PC-3 (cell line): ENCODE results near the gene TRAPPC2. TPM values are rescaled to one million over a fixed set of nuclear protein-coding genes. Genes with fewer than 3 reads are reported as not detected.
"Not testable (repeated sequence)": the region's sequence is repeated elsewhere in the genome, so short reads cannot be mapped to it uniquely, and the experiment has no call there.

Experiments used
- ATAC-seq: fragments of 200-7000 bp; cut with Tn5 transposase; 2 replicates; pipeline ENCODE4 v1.9.1; 2020; ENCODE audit warnings: mild to moderate bottlenecking, moderate library complexity
- BruUV-seq: library from RNA; stranded (reverse); fragments of 400-500 nt; replicated peaks from 2 replicates; lab custom pipeline; 2021; lab: Mats Ljungman, UMichigan
- CTCF ChIA-PET: fragments of 300-600 bp; sonication (Branson Sonifier 250); formaldehyde crosslinking; loops from one replicate; lab custom pipeline; 2022; ENCODE audit warnings: antibody characterized with exemption; lab: Charles Lee
- POLR2A ChIA-PET: fragments of 300-600 bp; sonication (Branson Sonifier 250); formaldehyde crosslinking; loops from one replicate; lab custom pipeline; 2022; ENCODE audit warnings: antibody characterized with exemption; ENCODE audit not compliant: unreplicated experiment; lab: Charles Lee
- DNase-seq: peaks from one replicate; pipeline ENCODE4 v3.0.0-alpha.2; 2015
- H2AFZ ChIP-seq: fragments of 300-600 bp; sonication (generic); 2 replicates; pipeline ENCODE4 v1.6.0; 2016; ENCODE audit warnings: antibody characterized with exemption, low read length
- H3F3A ChIP-seq: fragments of 300-600 bp; sonication (generic); one replicate; pipeline ENCODE4 v1.6.0; 2017; ENCODE audit warnings: antibody characterized with exemption, low read length, control low read depth, mild to moderate bottlenecking; ENCODE audit not compliant: unreplicated experiment
- H3K27ac ChIP-seq: fragments of 300-600 bp; sonication (generic); 2 replicates; pipeline ENCODE4 v1.5.1; 2016; ENCODE audit warnings: mild to moderate bottlenecking, low read length
- H3K27me3 ChIP-seq: fragments of 300-600 bp; sonication (generic); 2 replicates; pipeline ENCODE4 v1.6.1; 2016; ENCODE audit warnings: low read length, mixed read lengths
- H3K36me3 ChIP-seq: fragments of 300-600 bp; sonication (generic); 2 replicates; pipeline ENCODE4 v1.6.1; 2016; ENCODE audit warnings: low read depth, mixed run types, low read length, mixed read lengths
- H3K4me1 ChIP-seq: fragments of 300-600 bp; sonication (generic); 2 replicates; pipeline ENCODE4 v1.5.1; 2016; ENCODE audit warnings: low read length; ENCODE audit not compliant: insufficient read depth
- H3K4me2 ChIP-seq: fragments of 300-600 bp; sonication (generic); 2 replicates; pipeline ENCODE4 v1.6.0; 2016; ENCODE audit warnings: low read length
- H3K4me3 ChIP-seq: fragments of 300-600 bp; sonication (generic); 2 replicates; pipeline ENCODE4 v1.5.1; 2016; ENCODE audit warnings: mild to moderate bottlenecking, low read length, mixed read lengths
- H3K79me2 ChIP-seq: fragments of 300-600 bp; sonication (generic); 2 replicates; pipeline ENCODE4 v1.6.1; 2017; ENCODE audit warnings: low read length, mixed read lengths
- H3K9ac ChIP-seq: fragments of 300-600 bp; sonication (generic); 2 replicates; pipeline ENCODE4 v1.6.0; 2016; ENCODE audit warnings: mild to moderate bottlenecking, low read length
- H3K9me2 ChIP-seq: fragments of 300-600 bp; sonication (generic); replicated peaks from 2 replicates; pipeline ENCODE4 v1.6.1; 2016; ENCODE audit warnings: mixed run types, low read length, mixed read lengths
- H3K9me3 ChIP-seq: fragments of 300-600 bp; sonication (generic); 2 replicates; pipeline ENCODE4 v1.6.1; 2016; ENCODE audit warnings: low read length, mixed read lengths
- H4K20me1 ChIP-seq: fragments of 300-600 bp; sonication (generic); 2 replicates; pipeline ENCODE4 v1.6.1; 2016; ENCODE audit warnings: low read length, mixed read lengths
- EZH2 ChIP-seq: fragments of 300-600 bp; sonication (generic); IDR thresholded peaks from one replicate; pipeline ENCODE4 v1.6.1; 2017; ENCODE audit warnings: antibody characterized with exemption, mild to moderate bottlenecking, low read length; ENCODE audit not compliant: unreplicated experiment
- EZH2phosphoT487 ChIP-seq: fragments of 300-600 bp; sonication (generic); IDR thresholded peaks from 2 replicates; pipeline ENCODE4 v1.6.1; 2018; ENCODE audit warnings: mild to moderate bottlenecking, antibody characterized with exemption, low read length, borderline replicate concordance
- intact Hi-C: fragments of 100-400 bp; cut with micrococcal nuclease; formaldehyde crosslinking; loops from 2 replicates; pipeline ENCODE4 v1.9.0; 2023
- total RNA-seq: library from RNA; depleted of rRNA; stranded (reverse); fragments of >200 nt; gene quantifications from 2 replicates; pipeline ENCODE4 v1.2.3, GENCODE V29; 2014
- TF ChIP-seq, protein P1 (sequence below): fragments of 300-600 bp; sonication (generic); conservative IDR thresholded peaks from 2 replicates; pipeline ENCODE4 v1.5.1; 2017; ENCODE audit warnings: antibody characterized with exemption, low read depth, mild to moderate bottlenecking, low read length

TRAPPC2 gene
- total RNA-seq, 1 experiment from 2014 or later, result 7.9 TPM

DNA sequence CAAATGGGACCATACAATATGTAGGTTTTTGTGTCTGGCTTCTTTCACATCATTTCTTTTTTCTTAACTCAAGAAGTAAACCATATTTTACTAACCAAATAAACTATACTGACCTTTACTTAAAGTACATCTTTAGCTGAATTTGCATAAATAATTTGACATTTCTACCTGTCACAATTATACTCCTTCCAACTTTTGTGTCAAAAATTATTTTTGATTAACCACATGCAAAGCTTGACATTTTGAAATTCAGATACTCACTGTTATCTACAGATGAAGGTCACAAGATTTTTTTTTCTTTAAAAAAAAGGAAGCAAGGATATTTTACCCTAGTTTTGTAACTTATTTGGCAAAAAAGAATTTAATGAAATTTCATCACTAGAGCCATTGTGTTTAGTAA is 57.5 kb downstream of the TRAPPC2 start:
- BruUV-seq, result no TSS peak
- Histone ChIP-seq H3K9me3 (no peaks in the 10 kb centered on the region), H3K4me1 (no peaks in the 10 kb centered on the region), H4K20me1 (no peaks in the 10 kb centered on the region), H3K9ac (no peak overlapping the region), H3K79me2 (no peaks in the 10 kb centered on the region), H3K27ac (no peak overlapping the region), H3K9me2 (no peaks in the 10 kb centered on the region), H3K36me3 (no peaks in the 10 kb centered on the region), H3K27me3 (no peaks in the 10 kb centered on the region), H3K4me2 (no peak overlapping the region), H2AFZ (no peak overlapping the region), H3F3A (no peaks in the 10 kb centered on the region), H3K4me3 (no peak overlapping the region)
- intact Hi-C loops, result no loop called here
- DNase-seq (no peak), ATAC-seq (no peak)
- ChIA-PET POLR2A (no interaction called here), CTCF (no interaction called here)
- TF ChIP-seq EZH2, result no peak
- no peak for TF ChIP-seq EZH2phosphoT487
- TF ChIP-seq, protein P1, sequence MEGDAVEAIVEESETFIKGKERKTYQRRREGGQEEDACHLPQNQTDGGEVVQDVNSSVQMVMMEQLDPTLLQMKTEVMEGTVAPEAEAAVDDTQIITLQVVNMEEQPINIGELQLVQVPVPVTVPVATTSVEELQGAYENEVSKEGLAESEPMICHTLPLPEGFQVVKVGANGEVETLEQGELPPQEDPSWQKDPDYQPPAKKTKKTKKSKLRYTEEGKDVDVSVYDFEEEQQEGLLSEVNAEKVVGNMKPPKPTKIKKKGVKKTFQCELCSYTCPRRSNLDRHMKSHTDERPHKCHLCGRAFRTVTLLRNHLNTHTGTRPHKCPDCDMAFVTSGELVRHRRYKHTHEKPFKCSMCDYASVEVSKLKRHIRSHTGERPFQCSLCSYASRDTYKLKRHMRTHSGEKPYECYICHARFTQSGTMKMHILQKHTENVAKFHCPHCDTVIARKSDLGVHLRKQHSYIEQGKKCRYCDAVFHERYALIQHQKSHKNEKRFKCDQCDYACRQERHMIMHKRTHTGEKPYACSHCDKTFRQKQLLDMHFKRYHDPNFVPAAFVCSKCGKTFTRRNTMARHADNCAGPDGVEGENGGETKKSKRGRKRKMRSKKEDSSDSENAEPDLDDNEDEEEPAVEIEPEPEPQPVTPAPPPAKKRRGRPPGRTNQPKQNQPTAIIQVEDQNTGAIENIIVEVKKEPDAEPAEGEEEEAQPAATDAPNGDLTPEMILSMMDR, result no peak

DNA sequence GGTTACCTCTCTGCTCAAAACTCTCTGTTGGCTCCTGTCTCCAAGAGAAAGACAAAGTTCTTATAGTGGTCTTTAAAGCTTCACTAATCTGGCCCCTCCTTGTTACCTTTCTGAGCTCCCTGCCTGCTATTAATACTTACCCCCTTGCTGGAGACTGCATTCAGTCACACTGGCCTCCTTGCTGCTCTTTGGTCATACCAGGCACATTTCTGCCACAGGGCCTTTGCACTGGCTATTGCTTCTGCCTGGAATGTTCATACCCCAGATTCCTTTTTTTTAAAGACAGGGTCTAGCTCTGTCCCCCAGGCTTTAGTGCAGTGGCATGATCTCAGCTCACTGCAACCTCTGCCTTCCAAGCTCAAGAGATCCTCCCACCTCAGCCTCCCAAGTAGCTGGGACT is 61.4 kb downstream of the TRAPPC2 start:
- DNase-seq, result no peak
- Histone ChIP-seq H3F3A (no peaks in the 10 kb centered on the region), H2AFZ (no peak overlapping the region), H3K27ac (no peak overlapping the region), H4K20me1 (no peaks in the 10 kb centered on the region), H3K79me2 (no peaks in the 10 kb centered on the region), H3K4me2 (no peak overlapping the region), H3K9me3 (no peaks in the 10 kb centered on the region), H3K4me3 (no peak overlapping the region), H3K36me3 (no peaks in the 10 kb centered on the region), H3K9ac (no peak overlapping the region), H3K9me2 (no peaks in the 10 kb centered on the region), H3K4me1 (peaks cover 18% of the 10 kb centered on the region), H3K27me3 (no peaks in the 10 kb centered on the region)
- intact Hi-C loops, result no loop called here
- ChIA-PET POLR2A (no interaction called here), CTCF (no interaction called here)
- no peak for ATAC-seq
- no TSS peak for BruUV-seq
- no peak for TF ChIP-seq EZH2
- TF ChIP-seq, protein P1, result no peak

DNA sequence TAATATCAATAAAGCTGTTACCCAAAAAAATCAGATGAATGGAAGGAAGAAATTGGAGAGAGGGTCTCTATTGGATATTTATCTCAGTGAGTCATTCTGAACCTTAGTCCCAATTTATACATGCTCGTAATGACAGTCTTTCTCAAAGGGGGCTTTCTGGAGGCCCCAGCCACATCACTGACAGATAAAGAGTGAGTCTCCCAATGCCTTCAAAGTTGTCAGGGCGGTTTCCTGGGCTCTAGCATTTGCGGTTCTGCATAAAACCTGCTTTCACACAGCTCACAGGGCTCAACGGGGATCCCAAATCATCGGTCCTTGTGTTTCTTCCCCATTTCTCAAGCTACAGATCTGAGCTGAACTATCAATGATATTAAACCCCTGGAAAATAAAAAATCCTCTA is 64.2 kb downstream of the TRAPPC2 start:
- Histone ChIP-seq H3K4me3 (no peak overlapping the region), H3K27me3 (no peaks in the 10 kb centered on the region), H2AFZ (no peak overlapping the region), H3K36me3 (no peaks in the 10 kb centered on the region), H3K4me1 (peaks cover 23% of the 10 kb centered on the region), H3K79me2 (no peaks in the 10 kb centered on the region), H3K27ac (peak overlapping the region; percentile 89), H3K4me2 (no peak overlapping the region), H4K20me1 (no peaks in the 10 kb centered on the region), H3K9me2 (no peaks in the 10 kb centered on the region), H3K9ac (0 out of 2 replicates have a peak overlapping the region, but pooled peaks have one; percentile 53), H3K9me3 (no peaks in the 10 kb centered on the region), H3F3A (no peaks in the 10 kb centered on the region)
- DNase-seq, result no peak
- intact Hi-C loops, result no loop called here
- ATAC-seq, result no peak
- ChIA-PET POLR2A (no interaction called here), CTCF (no interaction called here)
- BruUV-seq, result no TSS peak
- TF ChIP-seq EZH2phosphoT487 (no peak), EZH2 (no peak)
- TF ChIP-seq, protein P1, result no peak

DNA sequence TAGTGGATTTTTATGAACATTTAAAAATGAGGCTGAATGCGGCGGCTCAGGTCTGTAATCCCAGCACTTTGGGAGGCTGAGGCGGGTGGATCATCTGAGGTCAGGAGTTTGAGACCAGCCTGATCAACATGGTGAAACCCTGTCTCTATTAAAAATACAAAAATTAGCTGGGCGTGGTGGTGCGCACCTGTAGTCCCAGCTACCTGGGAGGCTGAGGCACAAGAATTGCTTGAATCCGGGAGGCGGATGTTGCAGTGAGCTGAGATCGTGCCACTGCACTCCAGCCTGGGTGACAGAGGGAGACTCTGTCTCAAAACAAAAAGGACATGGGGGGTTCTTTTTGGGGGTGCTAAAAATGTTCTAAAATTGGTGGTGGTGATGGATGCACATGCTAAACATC is 64.7 kb downstream of the TRAPPC2 start:
- BruUV-seq, result not testable (repeated sequence)
- H3K4me1 ChIP-seq, result peaks cover 23% of the 10 kb centered on the region

More for the DNA sequence above, 64.7 kb downstream of the TRAPPC2 start:
- H3K9me3 ChIP-seq, H4K20me1 ChIP-seq, H3K36me3 ChIP-seq, H3K9me2 ChIP-seq, H3K79me2 ChIP-seq, CTCF ChIA-PET, H3F3A ChIP-seq, H3K27me3 ChIP-seq, H3K4me3 ChIP-seq, DNase-seq, intact Hi-C loops, POLR2A ChIA-PET, ATAC-seq: not testable (repeated sequence)
- peak overlapping the region; percentile 61 for H3K4me2 ChIP-seq
- peak overlapping the region; percentile 53 for H3K9ac ChIP-seq
- H3K27ac ChIP-seq, result peak overlapping the region; percentile 89
- 0 out of 2 replicates have a peak overlapping the region, but pooled peaks have one; percentile 30 for H2AFZ ChIP-seq
